PC-3 (cell line): ENCODE measurements around the gene ZNF341. TPM values are rescaled to one million over a fixed set of nuclear protein-coding genes. Genes with fewer than 3 reads are reported as not detected.

Experiments used
- ATAC-seq: fragments of 200-7000 bp; cut with Tn5 transposase; 2 replicates; pipeline ENCODE4 v1.9.1; 2020; ENCODE audit warnings: mild to moderate bottlenecking, moderate library complexity
- BruUV-seq: library from RNA; stranded (reverse); fragments of 400-500 nt; replicated peaks from 2 replicates; lab custom pipeline; 2021; lab: Mats Ljungman, UMichigan
- CTCF ChIA-PET: fragments of 300-600 bp; sonication (Branson Sonifier 250); formaldehyde crosslinking; loops from one replicate; lab custom pipeline; 2022; ENCODE audit warnings: antibody characterized with exemption; lab: Charles Lee
- POLR2A ChIA-PET: fragments of 300-600 bp; sonication (Branson Sonifier 250); formaldehyde crosslinking; loops from one replicate; lab custom pipeline; 2022; ENCODE audit warnings: antibody characterized with exemption; ENCODE audit not compliant: unreplicated experiment; lab: Charles Lee
- DNase-seq: peaks from one replicate; pipeline ENCODE4 v3.0.0-alpha.2; 2015
- H2AFZ ChIP-seq: fragments of 300-600 bp; sonication (generic); 2 replicates; pipeline ENCODE4 v1.6.0; 2016; ENCODE audit warnings: antibody characterized with exemption, low read length
- H3F3A ChIP-seq: fragments of 300-600 bp; sonication (generic); one replicate; pipeline ENCODE4 v1.6.0; 2017; ENCODE audit warnings: antibody characterized with exemption, low read length, control low read depth, mild to moderate bottlenecking; ENCODE audit not compliant: unreplicated experiment
- H3K27ac ChIP-seq: fragments of 300-600 bp; sonication (generic); 2 replicates; pipeline ENCODE4 v1.5.1; 2016; ENCODE audit warnings: mild to moderate bottlenecking, low read length
- H3K27me3 ChIP-seq: fragments of 300-600 bp; sonication (generic); 2 replicates; pipeline ENCODE4 v1.6.1; 2016; ENCODE audit warnings: low read length, mixed read lengths
- H3K36me3 ChIP-seq: fragments of 300-600 bp; sonication (generic); 2 replicates; pipeline ENCODE4 v1.6.1; 2016; ENCODE audit warnings: low read depth, mixed run types, low read length, mixed read lengths
- H3K4me1 ChIP-seq: fragments of 300-600 bp; sonication (generic); 2 replicates; pipeline ENCODE4 v1.5.1; 2016; ENCODE audit warnings: low read length; ENCODE audit not compliant: insufficient read depth
- H3K4me2 ChIP-seq: fragments of 300-600 bp; sonication (generic); 2 replicates; pipeline ENCODE4 v1.6.0; 2016; ENCODE audit warnings: low read length
- H3K4me3 ChIP-seq: fragments of 300-600 bp; sonication (generic); 2 replicates; pipeline ENCODE4 v1.5.1; 2016; ENCODE audit warnings: mild to moderate bottlenecking, low read length, mixed read lengths
- H3K79me2 ChIP-seq: fragments of 300-600 bp; sonication (generic); 2 replicates; pipeline ENCODE4 v1.6.1; 2017; ENCODE audit warnings: low read length, mixed read lengths
- H3K9ac ChIP-seq: fragments of 300-600 bp; sonication (generic); 2 replicates; pipeline ENCODE4 v1.6.0; 2016; ENCODE audit warnings: mild to moderate bottlenecking, low read length
- H3K9me2 ChIP-seq: fragments of 300-600 bp; sonication (generic); replicated peaks from 2 replicates; pipeline ENCODE4 v1.6.1; 2016; ENCODE audit warnings: mixed run types, low read length, mixed read lengths
- H3K9me3 ChIP-seq: fragments of 300-600 bp; sonication (generic); 2 replicates; pipeline ENCODE4 v1.6.1; 2016; ENCODE audit warnings: low read length, mixed read lengths
- H4K20me1 ChIP-seq: fragments of 300-600 bp; sonication (generic); 2 replicates; pipeline ENCODE4 v1.6.1; 2016; ENCODE audit warnings: low read length, mixed read lengths
- EZH2 ChIP-seq: fragments of 300-600 bp; sonication (generic); IDR thresholded peaks from one replicate; pipeline ENCODE4 v1.6.1; 2017; ENCODE audit warnings: antibody characterized with exemption, mild to moderate bottlenecking, low read length; ENCODE audit not compliant: unreplicated experiment
- EZH2phosphoT487 ChIP-seq: fragments of 300-600 bp; sonication (generic); IDR thresholded peaks from 2 replicates; pipeline ENCODE4 v1.6.1; 2018; ENCODE audit warnings: mild to moderate bottlenecking, antibody characterized with exemption, low read length, borderline replicate concordance
- intact Hi-C: fragments of 100-400 bp; cut with micrococcal nuclease; formaldehyde crosslinking; loops from 2 replicates; pipeline ENCODE4 v1.9.0; 2023
- total RNA-seq: library from RNA; depleted of rRNA; stranded (reverse); fragments of >200 nt; gene quantifications from 2 replicates; pipeline ENCODE4 v1.2.3, GENCODE V29; 2014
- TF ChIP-seq, protein P1 (sequence below): fragments of 300-600 bp; sonication (generic); conservative IDR thresholded peaks from 2 replicates; pipeline ENCODE4 v1.5.1; 2017; ENCODE audit warnings: antibody characterized with exemption, low read depth, mild to moderate bottlenecking, low read length

Gene ZNF341
- total RNA-seq, 1 experiment from 2014 or later: 4.4 TPM

- BruUV-seq: no TSS peak
- no peak for TF ChIP-seq EZH2phosphoT487
- TF ChIP-seq, protein P1, sequence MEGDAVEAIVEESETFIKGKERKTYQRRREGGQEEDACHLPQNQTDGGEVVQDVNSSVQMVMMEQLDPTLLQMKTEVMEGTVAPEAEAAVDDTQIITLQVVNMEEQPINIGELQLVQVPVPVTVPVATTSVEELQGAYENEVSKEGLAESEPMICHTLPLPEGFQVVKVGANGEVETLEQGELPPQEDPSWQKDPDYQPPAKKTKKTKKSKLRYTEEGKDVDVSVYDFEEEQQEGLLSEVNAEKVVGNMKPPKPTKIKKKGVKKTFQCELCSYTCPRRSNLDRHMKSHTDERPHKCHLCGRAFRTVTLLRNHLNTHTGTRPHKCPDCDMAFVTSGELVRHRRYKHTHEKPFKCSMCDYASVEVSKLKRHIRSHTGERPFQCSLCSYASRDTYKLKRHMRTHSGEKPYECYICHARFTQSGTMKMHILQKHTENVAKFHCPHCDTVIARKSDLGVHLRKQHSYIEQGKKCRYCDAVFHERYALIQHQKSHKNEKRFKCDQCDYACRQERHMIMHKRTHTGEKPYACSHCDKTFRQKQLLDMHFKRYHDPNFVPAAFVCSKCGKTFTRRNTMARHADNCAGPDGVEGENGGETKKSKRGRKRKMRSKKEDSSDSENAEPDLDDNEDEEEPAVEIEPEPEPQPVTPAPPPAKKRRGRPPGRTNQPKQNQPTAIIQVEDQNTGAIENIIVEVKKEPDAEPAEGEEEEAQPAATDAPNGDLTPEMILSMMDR: no peak
- TF ChIP-seq EZH2: no peak
These were observed 37.8 kb upstream of the ZNF341 start for GRCh38 chr20:33693741-33694638.

GRCh38 chr20:33694639-33695012, 37.2 kb upstream of the ZNF341 start:
- Histone ChIP-seq H3K36me3 (no peaks in the 10 kb centered on the region), H3K4me2 (no peak overlapping the region), H3K9me3 (no peaks in the 10 kb centered on the region), H3K4me3 (no peak overlapping the region), H3K27me3 (no peaks in the 10 kb centered on the region), H3K79me2 (no peaks in the 10 kb centered on the region), H3F3A (no peaks in the 10 kb centered on the region), H4K20me1 (no peaks in the 10 kb centered on the region), H3K4me1 (no peaks in the 10 kb centered on the region), H3K9me2 (no peaks in the 10 kb centered on the region), H3K27ac (no peak overlapping the region), H2AFZ (no peak overlapping the region), H3K9ac (no peak overlapping the region)
- TF ChIP-seq, protein P1: no peak
- TF ChIP-seq EZH2phosphoT487 (no peak), EZH2 (no peak)
- ChIA-PET CTCF (no interaction called here), POLR2A (interaction anchor here (0.6 kb wide), 1 partner anchor 414 kb away, joined by 5 read pairs; no protein-coding TSS in a partner anchor)
- intact Hi-C loops: no loop called here
- ATAC-seq: no peak
- no TSS peak for BruUV-seq
- no peak for DNase-seq

More at GRCh38 chr20:33693741-33694638, 37.8 kb upstream of the ZNF341 start:
- intact Hi-C loops: no loop called here
- H3K79me2 ChIP-seq: no peaks in the 10 kb centered on the region
- H3K27ac ChIP-seq: no peak overlapping the region
- no peaks in the 10 kb centered on the region for H4K20me1 ChIP-seq
- no peaks in the 10 kb centered on the region for H3K9me2 ChIP-seq
- no peaks in the 10 kb centered on the region for H3K4me1 ChIP-seq
- CTCF ChIA-PET: no interaction called here
- no peaks in the 10 kb centered on the region for H3F3A ChIP-seq
- no peak overlapping the region for H2AFZ ChIP-seq
- ATAC-seq (no peak), DNase-seq (no peak)
- no peaks in the 10 kb centered on the region for H3K36me3 ChIP-seq
- no peaks in the 10 kb centered on the region for H3K27me3 ChIP-seq
- H3K9ac ChIP-seq: no peak overlapping the region
- POLR2A ChIA-PET: no interaction called here
- H3K9me3 ChIP-seq: no peaks in the 10 kb centered on the region
- no peak overlapping the region for H3K4me3 ChIP-seq
- H3K4me2 ChIP-seq: no peak overlapping the region

- H4K20me1 ChIP-seq: no peaks in the 10 kb centered on the region
- POLR2A ChIA-PET: no interaction called here
- BruUV-seq: no TSS peak
These were observed 35.3 kb upstream of the ZNF341 start for GRCh38 chr20:33696448-33696847.

More at GRCh38 chr20:33696448-33696847, 35.3 kb upstream of the ZNF341 start:
- Histone ChIP-seq H3K27ac (no peak overlapping the region), H3K27me3 (no peaks in the 10 kb centered on the region), H3K9me3 (no peaks in the 10 kb centered on the region), H3K79me2 (no peaks in the 10 kb centered on the region), H2AFZ (no peak overlapping the region), H3K4me2 (no peak overlapping the region), H3K36me3 (no peaks in the 10 kb centered on the region), H3F3A (no peaks in the 10 kb centered on the region), H3K9me2 (no peaks in the 10 kb centered on the region), H3K4me1 (no peaks in the 10 kb centered on the region), H3K9ac (no peak overlapping the region), H3K4me3 (no peak overlapping the region)
- ATAC-seq: no peak
- no peak for DNase-seq
- TF ChIP-seq, protein P1: no peak
- TF ChIP-seq EZH2 (no peak), EZH2phosphoT487 (no peak)
- intact Hi-C loops: no loop called here
- CTCF ChIA-PET: no interaction called here
